ENCODE results near the gene LTN1. TPM values are rescaled to one million over a fixed set of nuclear protein-coding genes. Genes with fewer than 3 reads are reported as not detected.
"Not testable (repeated sequence)": the region's sequence is repeated elsewhere in the genome, so short reads cannot be mapped to it uniquely, and the experiment has no call there.

Gene LTN1
- total RNA-seq, 2 experiments from 2014 or later = 24.7 to 27.1 TPM

GRCh38 chr21:28937737-28938136, 54.9 kb downstream of the LTN1 start:
- DNase-seq (no peak), ATAC-seq (no peak)
- Mint-ChIP-seq H3K4me3 (no peak overlapping the region), H3K27me3 (no peaks in the 10 kb centered on the region), H3K27ac (no peak overlapping the region), H3K9me3 (ENCODE audit: low read depth) (no peaks in the 10 kb centered on the region), H3K4me1 (peaks cover 10% of the 10 kb centered on the region), H3K36me3 (peaks cover 31% of the 10 kb centered on the region)
- CTCF ChIA-PET = interaction anchor here (0.6 to 2.3 kb wide), 2 partner anchors 187 to 192 kb away, joined by 3 to 34 read pairs; no protein-coding TSS in a partner anchor

GRCh38 chr21:28936721-28937120, 56.0 kb downstream of the LTN1 start:
- CTCF ChIA-PET = interaction anchor here (1.3 kb wide), 1 partner anchor 191 kb away, joined by 4 read pairs; no protein-coding TSS in a partner anchor

GRCh38 chr21:28936036-28936435, 56.6 kb downstream of the LTN1 start:
- no peaks in the 10 kb centered on the region for H3K9me3 Mint-ChIP-seq (ENCODE audit: low read depth)
- peaks cover 30% of the 10 kb centered on the region for H3K36me3 Mint-ChIP-seq
- CTCF ChIA-PET = interaction anchor here (1.3 kb wide), 1 partner anchor 190 kb away, joined by 4 read pairs; no protein-coding TSS in a partner anchor
- H3K4me1 Mint-ChIP-seq = peaks cover 4% of the 10 kb centered on the region
- no peak overlapping the region for H3K4me3 Mint-ChIP-seq
- DNase-seq = no peak
- ATAC-seq = no peak
- H3K27me3 Mint-ChIP-seq = no peaks in the 10 kb centered on the region
- H3K27ac Mint-ChIP-seq = no peak overlapping the region

More at GRCh38 chr21:28936721-28937120, 56.0 kb downstream of the LTN1 start:
- peaks cover 28% of the 10 kb centered on the region for H3K36me3 Mint-ChIP-seq
- ATAC-seq (no peak), DNase-seq (no peak)
- no peaks in the 10 kb centered on the region for H3K9me3 Mint-ChIP-seq (ENCODE audit: low read depth)
- no peaks in the 10 kb centered on the region for H3K27me3 Mint-ChIP-seq
- no peak overlapping the region for H3K27ac Mint-ChIP-seq
- peaks cover 4% of the 10 kb centered on the region for H3K4me1 Mint-ChIP-seq
- no peak overlapping the region for H3K4me3 Mint-ChIP-seq

- Mint-ChIP-seq H3K27ac (no peak overlapping the region), H3K9me3 (ENCODE audit: low read depth) (no peaks in the 10 kb centered on the region), H3K4me3 (no peak overlapping the region), H3K27me3 (no peaks in the 10 kb centered on the region), H3K4me1 (no peaks in the 10 kb centered on the region), H3K36me3 (peaks cover 30% of the 10 kb centered on the region)
- no peak for DNase-seq
- ATAC-seq = no peak
- CTCF ChIA-PET = interaction anchor here (0.8 kb wide), 1 partner anchor 188 kb away, joined by 3 read pairs; no protein-coding TSS in a partner anchor
Measured at GRCh38 chr21:28932717-28933116, 60.0 kb downstream of the LTN1 start.

GRCh38 chr21:28931708-28932372, 60.8 kb downstream of the LTN1 start:
- H3K4me3 Mint-ChIP-seq; H3K4me1 Mint-ChIP-seq; DNase-seq; H3K27ac Mint-ChIP-seq; H3K27me3 Mint-ChIP-seq; H3K9me3 Mint-ChIP-seq (ENCODE audit: low read depth); ATAC-seq: not testable (repeated sequence)
- CTCF ChIA-PET = interaction anchor here (0.8 kb wide), 1 partner anchor 187 kb away, joined by 3 read pairs; no protein-coding TSS in a partner anchor
- H3K36me3 Mint-ChIP-seq = peaks cover 32% of the 10 kb centered on the region

- DNase-seq (no peak), ATAC-seq (no peak)
- Mint-ChIP-seq H3K4me3 (no peak overlapping the region), H3K9me3 (ENCODE audit: low read depth) (no peaks in the 10 kb centered on the region), H3K36me3 (peaks cover 30% of the 10 kb centered on the region), H3K4me1 (no peaks in the 10 kb centered on the region), H3K27ac (no peak overlapping the region), H3K27me3 (no peaks in the 10 kb centered on the region)
- CTCF ChIA-PET = no interaction called here
Measured at GRCh38 chr21:28928578-28929420, 63.9 kb downstream of the LTN1 start.

GRCh38 chr21:28927130-28927529, 65.5 kb downstream of the LTN1 start:
- DNase-seq = no peak
- H3K27ac Mint-ChIP-seq = no peak overlapping the region
- no peaks in the 10 kb centered on the region for H3K27me3 Mint-ChIP-seq
- CTCF ChIA-PET = no interaction called here
- H3K9me3 Mint-ChIP-seq (ENCODE audit: low read depth) = no peaks in the 10 kb centered on the region
- no peak overlapping the region for H3K4me3 Mint-ChIP-seq
- H3K4me1 Mint-ChIP-seq = no peaks in the 10 kb centered on the region
- H3K36me3 Mint-ChIP-seq = peaks cover 32% of the 10 kb centered on the region
- ATAC-seq = no peak

- ATAC-seq = no peak
- Mint-ChIP-seq H3K27ac (no peak overlapping the region), H3K36me3 (peaks cover 21% of the 10 kb centered on the region), H3K4me3 (no peak overlapping the region), H3K4me1 (no peaks in the 10 kb centered on the region), H3K9me3 (ENCODE audit: low read depth) (no peaks in the 10 kb centered on the region), H3K27me3 (no peaks in the 10 kb centered on the region)
- DNase-seq = no peak
- CTCF ChIA-PET = interaction anchor here (1.5 kb wide), 1 partner anchor 178 kb away, joined by 4 read pairs; no protein-coding TSS in a partner anchor
Measured at GRCh38 chr21:28923439-28923975, 69.2 kb downstream of the LTN1 start.

- Mint-ChIP-seq H3K27me3 (no peaks in the 10 kb centered on the region), H3K9me3 (ENCODE audit: low read depth) (no peaks in the 10 kb centered on the region), H3K4me1 (no peaks in the 10 kb centered on the region), H3K27ac (no peak overlapping the region), H3K4me3 (no peak overlapping the region), H3K36me3 (peaks cover 18% of the 10 kb centered on the region)
- CTCF ChIA-PET = interaction anchor here (1.5 kb wide), 1 partner anchor 177 kb away, joined by 4 read pairs; no protein-coding TSS in a partner anchor
- DNase-seq (no peak), ATAC-seq (no peak)
Measured at GRCh38 chr21:28922368-28922767, 70.3 kb downstream of the LTN1 start.

- no peak for ATAC-seq
- no peak overlapping the region for H3K4me3 Mint-ChIP-seq
- DNase-seq = no peak
- no peaks in the 10 kb centered on the region for H3K4me1 Mint-ChIP-seq
- CTCF ChIA-PET = no interaction called here
- H3K27ac Mint-ChIP-seq = no peak overlapping the region
- H3K27me3 Mint-ChIP-seq = peaks cover 8% of the 10 kb centered on the region
- no peaks in the 10 kb centered on the region for H3K36me3 Mint-ChIP-seq
- H3K9me3 Mint-ChIP-seq (ENCODE audit: low read depth) = no peaks in the 10 kb centered on the region
Measured at GRCh38 chr21:28916150-28916893, 76.4 kb downstream of the LTN1 start.

- Mint-ChIP-seq H3K36me3 (no peaks in the 10 kb centered on the region), H3K9me3 (ENCODE audit: low read depth) (no peaks in the 10 kb centered on the region), H3K27ac (no peak overlapping the region), H3K4me3 (no peak overlapping the region), H3K27me3 (peaks cover 18% of the 10 kb centered on the region), H3K4me1 (no peaks in the 10 kb centered on the region)
- DNase-seq (no peak), ATAC-seq (no peak)
- CTCF ChIA-PET = interaction anchor here (0.9 kb wide), 1 partner anchor 168 kb away, joined by 3 read pairs; no protein-coding TSS in a partner anchor
Measured at GRCh38 chr21:28913071-28913470, 79.6 kb downstream of the LTN1 start.

GRCh38 chr21:28910280-28910887, 82.3 kb downstream of the LTN1 start:
- Mint-ChIP-seq H3K27ac (no peak overlapping the region), H3K36me3 (no peaks in the 10 kb centered on the region), H3K27me3 (peaks cover 18% of the 10 kb centered on the region), H3K4me1 (no peaks in the 10 kb centered on the region), H3K4me3 (no peak overlapping the region), H3K9me3 (ENCODE audit: low read depth) (no peaks in the 10 kb centered on the region)
- CTCF ChIA-PET = interaction anchor here (1.2 kb wide), 1 partner anchor 165 kb away, joined by 4 read pairs; no protein-coding TSS in a partner anchor
- ATAC-seq = no peak
- DNase-seq = no peak

All from activated CD8-positive, alpha-beta memory T cell treated with anti-CD3 and anti-CD28 coated beads, Interleukin-2, amount 10 ng/mL, durations not matched to agents 7 days and 5 days (primary cell).